Activated CD4-positive, alpha-beta memory T cell treated with anti-CD3 and anti-CD28 coated beads, Interleukin-2, amount 10 ng/mL, durations not matched to agents 7 days and 5 days (primary cell): ENCODE measurements around the gene HSD17B3. TPM values are rescaled to one million over a fixed set of nuclear protein-coding genes. Genes with fewer than 3 reads are reported as not detected.
"Not testable (repeated sequence)": the region's sequence is repeated elsewhere in the genome, so short reads cannot be mapped to it uniquely, and the experiment has no call there.

Source experiments
- CTCF ChIA-PET: fragments of 350-600 bp; sonication (Branson Sonifier 250); formaldehyde crosslinking; loops from one replicate; lab custom pipeline; 2021; ENCODE audit warnings: antibody characterized with exemption, inconsistent platforms; lab: Charles Lee
- POLR2A ChIA-PET: fragments of 350-600 bp; sonication (Branson Sonifier 250); formaldehyde crosslinking; loops from one replicate; lab custom pipeline; 2021; ENCODE audit warnings: antibody characterized with exemption; lab: Charles Lee
- DNase-seq: peaks from one replicate; pipeline ENCODE4 v3.0.0-alpha.2; 2020
- H3K27ac Mint-ChIP-seq: one replicate; pipeline ENCODE4 v1.8.0; 2021; ENCODE audit warnings: mild to moderate bottlenecking, mixed read lengths
- H3K27me3 Mint-ChIP-seq: one replicate; pipeline ENCODE4 v1.8.0; 2021; ENCODE audit warnings: mixed read lengths
- H3K36me3 Mint-ChIP-seq: one replicate; pipeline ENCODE4 v1.8.0; 2021; ENCODE audit warnings: low read depth, mixed read lengths
- H3K4me1 Mint-ChIP-seq: one replicate; pipeline ENCODE4 v1.8.0; 2021; ENCODE audit warnings: mixed read lengths
- H3K4me3 Mint-ChIP-seq: one replicate; pipeline ENCODE4 v1.8.0; 2021; ENCODE audit warnings: mild to moderate bottlenecking, mixed read lengths
- H3K9me3 Mint-ChIP-seq: one replicate; pipeline ENCODE4 v1.8.0; 2021; ENCODE audit warnings: mixed read lengths
- total RNA-seq, 2 experiments: library from RNA; stranded (reverse); gene quantifications; one replicate each; pipeline ENCODE4 v1.2.3, GENCODE V29; 2021

Gene HSD17B3
- total RNA-seq, 2 experiments from 2014 or later: not detected

- Mint-ChIP-seq H3K36me3 (no peaks in the 10 kb centered on the region), H3K27ac (no peak overlapping the region), H3K9me3 (no peaks in the 10 kb centered on the region), H3K4me3 (no peak overlapping the region), H3K4me1 (peaks cover 16% of the 10 kb centered on the region), H3K27me3 (peaks cover 65% of the 10 kb centered on the region)
- no peak for DNase-seq
- ChIA-PET POLR2A (no interaction called here), CTCF (interaction anchor here (0.5 to 3.0 kb wide), 2 partner anchors 13 to 1694 kb away, joined by 3 to 7 read pairs; no protein-coding TSS in a partner anchor)
These were observed 56.6 kb downstream of the HSD17B3 start for GRCh38 chr9:96245399-96245798.

GRCh38 chr9:96243778-96244177 is 58.2 kb downstream of the HSD17B3 start:
- ChIA-PET CTCF (interaction anchor here (3.0 kb wide), 1 partner anchor 11 kb away, joined by 7 read pairs; no protein-coding TSS in a partner anchor), POLR2A (no interaction called here)
- DNase-seq: no peak
- no peak overlapping the region for H3K27ac Mint-ChIP-seq
- H3K4me1 Mint-ChIP-seq: peaks cover 17% of the 10 kb centered on the region
- no peaks in the 10 kb centered on the region for H3K36me3 Mint-ChIP-seq
- no peak overlapping the region for H3K4me3 Mint-ChIP-seq
- no peaks in the 10 kb centered on the region for H3K9me3 Mint-ChIP-seq
- peaks cover 74% of the 10 kb centered on the region for H3K27me3 Mint-ChIP-seq

- ChIA-PET POLR2A (no interaction called here), CTCF (interaction anchor here (3.0 kb wide), 1 partner anchor 10 kb away, joined by 7 read pairs; no protein-coding TSS in a partner anchor)
- no peaks in the 10 kb centered on the region for H3K9me3 Mint-ChIP-seq
These were observed 59.2 kb downstream of the HSD17B3 start for GRCh38 chr9:96242811-96243210.

GRCh38 chr9:96241391-96241809 is 60.6 kb downstream of the HSD17B3 start:
- no peak overlapping the region for H3K4me3 Mint-ChIP-seq
- peaks cover 80% of the 10 kb centered on the region for H3K27me3 Mint-ChIP-seq
- DNase-seq: peak; percentile 68
- H3K9me3 Mint-ChIP-seq: no peaks in the 10 kb centered on the region
- no peaks in the 10 kb centered on the region for H3K36me3 Mint-ChIP-seq
- peaks cover 17% of the 10 kb centered on the region for H3K4me1 Mint-ChIP-seq
- ChIA-PET CTCF (interaction anchor here (0.6 kb wide), 1 partner anchor 9 kb away, joined by 3 read pairs; no protein-coding TSS in a partner anchor), POLR2A (no interaction called here)
- no peak overlapping the region for H3K27ac Mint-ChIP-seq

More at GRCh38 chr9:96242811-96243210, 59.2 kb downstream of the HSD17B3 start:
- no peak overlapping the region for H3K4me3 Mint-ChIP-seq
- H3K27ac Mint-ChIP-seq: no peak overlapping the region
- peaks cover 17% of the 10 kb centered on the region for H3K4me1 Mint-ChIP-seq
- peaks cover 73% of the 10 kb centered on the region for H3K27me3 Mint-ChIP-seq
- DNase-seq: no peak
- H3K36me3 Mint-ChIP-seq: no peaks in the 10 kb centered on the region

GRCh38 chr9:96236854-96237550 is 65.0 kb downstream of the HSD17B3 start:
- Mint-ChIP-seq H3K27me3 (peaks cover 73% of the 10 kb centered on the region), H3K27ac (no peak overlapping the region), H3K4me3 (no peak overlapping the region), H3K4me1 (peaks cover 16% of the 10 kb centered on the region), H3K9me3 (no peaks in the 10 kb centered on the region), H3K36me3 (no peaks in the 10 kb centered on the region)
- ChIA-PET CTCF (interaction anchor here (0.5 to 1.5 kb wide), 2 partner anchors 9 to 1708 kb away, joined by 3 to 4 read pairs; no protein-coding TSS in a partner anchor), POLR2A (no interaction called here)
- no peak for DNase-seq

GRCh38 chr9:96236337-96236736 is 65.6 kb downstream of the HSD17B3 start:
- H3K36me3 Mint-ChIP-seq, H3K9me3 Mint-ChIP-seq, POLR2A ChIA-PET, DNase-seq, H3K4me3 Mint-ChIP-seq, H3K27ac Mint-ChIP-seq: not testable (repeated sequence)
- CTCF ChIA-PET: interaction anchor here (1.5 kb wide), 1 partner anchor 9 kb away, joined by 4 read pairs; no protein-coding TSS in a partner anchor
- H3K4me1 Mint-ChIP-seq: peaks cover 11% of the 10 kb centered on the region
- peaks cover 74% of the 10 kb centered on the region for H3K27me3 Mint-ChIP-seq

GRCh38 chr9:96232539-96233241 is 69.3 kb downstream of the HSD17B3 start:
- DNase-seq: peak; percentile 44
- H3K36me3 Mint-ChIP-seq: no peaks in the 10 kb centered on the region
- ChIA-PET POLR2A (no interaction called here), CTCF (interaction anchor here (0.6 to 3.3 kb wide), 9 partner anchors 12 to 737 kb away, joined by 3 to 29 read pairs (median 3); no protein-coding TSS in a partner anchor)
- H3K4me1 Mint-ChIP-seq: no peaks in the 10 kb centered on the region
- no peak overlapping the region for H3K27ac Mint-ChIP-seq
- peaks cover 52% of the 10 kb centered on the region for H3K27me3 Mint-ChIP-seq
- no peak overlapping the region for H3K4me3 Mint-ChIP-seq
- H3K9me3 Mint-ChIP-seq: no peaks in the 10 kb centered on the region

- Mint-ChIP-seq H3K27ac (no peak overlapping the region), H3K4me1 (no peaks in the 10 kb centered on the region), H3K9me3 (no peaks in the 10 kb centered on the region), H3K36me3 (no peaks in the 10 kb centered on the region), H3K4me3 (no peak overlapping the region), H3K27me3 (peaks cover 52% of the 10 kb centered on the region)
- DNase-seq: no peak
- ChIA-PET POLR2A (no interaction called here), CTCF (interaction anchor here (0.6 to 3.3 kb wide), 8 partner anchors 12 to 737 kb away, joined by 3 to 29 read pairs (median 5); no protein-coding TSS in a partner anchor)
These were observed 69.8 kb downstream of the HSD17B3 start for GRCh38 chr9:96232164-96232538.

- no peak overlapping the region for H3K4me3 Mint-ChIP-seq
- no peaks in the 10 kb centered on the region for H3K4me1 Mint-ChIP-seq
- no peak for DNase-seq
- peaks cover 43% of the 10 kb centered on the region for H3K27me3 Mint-ChIP-seq
- POLR2A ChIA-PET: no interaction called here
- H3K9me3 Mint-ChIP-seq: no peaks in the 10 kb centered on the region
- no peaks in the 10 kb centered on the region for H3K36me3 Mint-ChIP-seq
- CTCF ChIA-PET: no interaction called here
- no peak overlapping the region for H3K27ac Mint-ChIP-seq
These were observed 72.0 kb downstream of the HSD17B3 start for GRCh38 chr9:96230002-96230401.

GRCh38 chr9:96222132-96222531 is 79.8 kb downstream of the HSD17B3 start:
- no peak for DNase-seq
- H3K27ac Mint-ChIP-seq: no peak overlapping the region
- ChIA-PET CTCF (no interaction called here), POLR2A (no interaction called here)
- H3K9me3 Mint-ChIP-seq: peaks cover 8% of the 10 kb centered on the region
- peaks cover 47% of the 10 kb centered on the region for H3K27me3 Mint-ChIP-seq
- H3K4me1 Mint-ChIP-seq: peaks cover 16% of the 10 kb centered on the region
- peaks cover 2% of the 10 kb centered on the region for H3K36me3 Mint-ChIP-seq
- H3K4me3 Mint-ChIP-seq: no peak overlapping the region

GRCh38 chr9:96219900-96220257 is 82.1 kb downstream of the HSD17B3 start:
- Mint-ChIP-seq H3K36me3 (peaks cover 2% of the 10 kb centered on the region), H3K4me3 (no peak overlapping the region), H3K9me3 (peaks cover 8% of the 10 kb centered on the region), H3K27me3 (peaks cover 62% of the 10 kb centered on the region), H3K4me1 (peaks cover 19% of the 10 kb centered on the region), H3K27ac (no peak overlapping the region)
- DNase-seq: no peak
- CTCF ChIA-PET: interaction anchor here (1.0 kb wide), 1 partner anchor 10 kb away, joined by 3 read pairs; no protein-coding TSS in a partner anchor
- POLR2A ChIA-PET: no interaction called here

GRCh38 chr9:96219026-96219899 is 82.7 kb downstream of the HSD17B3 start:
- POLR2A ChIA-PET: interaction anchor here (0.9 kb wide), 1 partner anchor 15 kb away, joined by 5 read pairs; no protein-coding TSS in a partner anchor
- Mint-ChIP-seq H3K9me3 (peaks cover 6% of the 10 kb centered on the region), H3K4me1 (peaks cover 19% of the 10 kb centered on the region), H3K36me3 (peaks cover 2% of the 10 kb centered on the region), H3K27ac (no peak overlapping the region), H3K4me3 (no peak overlapping the region), H3K27me3 (peaks cover 64% of the 10 kb centered on the region)
- peak; percentile 30 for DNase-seq
- CTCF ChIA-PET: interaction anchor here (0.7 to 3.3 kb wide), 8 partner anchors 9 to 1089 kb away, joined by 3 to 13 read pairs (median 4); no protein-coding TSS in a partner anchor
